OCI-LY1 (cell line): ENCODE data around the gene SELENOI.

Experiments
- H2AFZ ChIP-seq: fragments of 200-600 bp; sonication (generic), shearing (Covaris generic); 2 replicates; pipeline ENCODE4 v1.6.0; 2014; ENCODE audit warnings: antibody characterized with exemption, mild to moderate bottlenecking, low read length
- H3F3A ChIP-seq: fragments of 200-600 bp; sonication (generic), shearing (Covaris generic); 2 replicates; pipeline ENCODE4 v1.6.0; 2014; ENCODE audit warnings: mild to moderate bottlenecking, antibody characterized with exemption, low read length, moderate library complexity; ENCODE audit not compliant: insufficient read depth
- H3K27ac ChIP-seq: fragments of 200-600 bp; sonication (generic); 2 replicates; pipeline ENCODE4 v1.5.1; 2014; ENCODE audit warnings: low read length, mixed run types, mild to moderate bottlenecking, low read depth; ENCODE audit not compliant: poor library complexity, severe bottlenecking
- H3K27me3 ChIP-seq: fragments of 200-600 bp; sonication (generic); 2 replicates; pipeline ENCODE4 v1.6.0; 2014; ENCODE audit warnings: antibody characterized with exemption, mild to moderate bottlenecking, low read length, moderate library complexity; ENCODE audit not compliant: insufficient read depth
- H3K36me3 ChIP-seq: fragments of 200-600 bp; sonication (generic); 2 replicates; pipeline ENCODE4 v1.6.1; 2014; ENCODE audit warnings: mild to moderate bottlenecking, antibody characterized with exemption, low read length, moderate library complexity, mixed read lengths; ENCODE audit not compliant: insufficient read depth
- H3K4me1 ChIP-seq: fragments of 200-600 bp; sonication (generic); 2 replicates; pipeline ENCODE4 v1.5.1; 2014; ENCODE audit warnings: mild to moderate bottlenecking, low read length, moderate library complexity; ENCODE audit not compliant: insufficient read depth, severe bottlenecking
- H3K4me2 ChIP-seq: fragments of 200-600 bp; sonication (generic), shearing (Covaris generic); 2 replicates; pipeline ENCODE4 v1.6.1; 2014; ENCODE audit warnings: low read length
- H3K4me3 ChIP-seq: fragments of 200-600 bp; sonication (generic); 2 replicates; pipeline ENCODE4 v1.5.1; 2014; ENCODE audit warnings: low read length, low read depth, mild to moderate bottlenecking, mixed read lengths; ENCODE audit not compliant: poor library complexity, severe bottlenecking
- H3K79me2 ChIP-seq: fragments of 200-600 bp; shearing (Covaris generic); 2 replicates; pipeline ENCODE4 v1.6.1; 2016; ENCODE audit warnings: mixed run types, low read length, mixed read lengths; ENCODE audit not compliant: insufficient read depth
- H3K9ac ChIP-seq: fragments of 200-600 bp; sonication (generic), shearing (Covaris generic); 2 replicates; pipeline ENCODE4 v1.6.1; 2014; ENCODE audit warnings: mild to moderate bottlenecking, low read length, mixed read lengths
- H3K9me2 ChIP-seq: fragments of 200-600 bp; sonication (generic), shearing (Covaris generic); 2 replicates; pipeline ENCODE4 v1.6.1; 2014; ENCODE audit warnings: low read depth, mild to moderate bottlenecking, low read length, mixed read lengths
- H3K9me3 ChIP-seq: fragments of 200-600 bp; shearing (Covaris generic); 2 replicates; pipeline ENCODE4 v1.6.1; 2014; ENCODE audit warnings: low read length, mixed read lengths
- H4K20me1 ChIP-seq: fragments of 200-600 bp; sonication (generic), shearing (Covaris generic); 2 replicates; pipeline ENCODE4 v1.6.0; 2016; ENCODE audit warnings: mild to moderate bottlenecking, low read length; ENCODE audit not compliant: insufficient read depth
- CTCF ChIP-seq: fragments of 200-600 bp; sonication (generic), shearing (Covaris generic); IDR thresholded peaks from 2 replicates; pipeline ENCODE4 v1.5.1; 2017; ENCODE audit warnings: mild to moderate bottlenecking, antibody characterized with exemption, low read length, moderate library complexity, mixed read lengths
- EZH2 ChIP-seq: fragments of 200-600 bp; sonication (generic), shearing (Covaris generic); IDR thresholded peaks from 2 replicates; pipeline ENCODE4 v1.8.0; 2017; ENCODE audit warnings: borderline replicate concordance, mixed run types, mild to moderate bottlenecking, antibody characterized with exemption, low read length, moderate library complexity, mixed read lengths

Gene SELENOI

GRCh38 chr2:26312471-26312870 is 33.5 kb upstream of the SELENOI start:
- Histone ChIP-seq H3K9me3 (no peaks in the 10 kb centered on the region), H3K9me2 (no peaks in the 10 kb centered on the region), H3K27me3 (peaks cover 4% of the 10 kb centered on the region; the same call in 1 of the 2 replicates), H3K27ac (no peak overlapping the region), H2AFZ (no peak overlapping the region), H3K9ac (no peak overlapping the region), H3K4me3 (no peak overlapping the region), H4K20me1 (no peaks in the 10 kb centered on the region), H3K36me3 (no peaks in the 10 kb centered on the region), H3K79me2 (no peaks in the 10 kb centered on the region), H3K4me1 (no peaks in the 10 kb centered on the region), H3K4me2 (no peak overlapping the region), H3F3A (no peaks in the 10 kb centered on the region)
- TF ChIP-seq EZH2 = no peak
- no peak for TF ChIP-seq CTCF

- TF ChIP-seq CTCF = no peak
- no peak for TF ChIP-seq EZH2
- Histone ChIP-seq H3K27me3 (peaks cover 10% of the 10 kb centered on the region; the same call in 1 of the 2 replicates), H3K9me2 (no peaks in the 10 kb centered on the region), H4K20me1 (no peaks in the 10 kb centered on the region), H3K4me2 (no peak overlapping the region), H3K4me1 (no peaks in the 10 kb centered on the region), H3K4me3 (no peak overlapping the region), H3F3A (no peaks in the 10 kb centered on the region), H3K27ac (no peak overlapping the region), H3K9ac (no peak overlapping the region), H3K9me3 (no peaks in the 10 kb centered on the region), H3K79me2 (no peaks in the 10 kb centered on the region), H3K36me3 (no peaks in the 10 kb centered on the region), H2AFZ (no peak overlapping the region)
These were observed 32.5 kb upstream of the SELENOI start for GRCh38 chr2:26313446-26313845.

GRCh38 chr2:26314243-26314642 is 31.7 kb upstream of the SELENOI start:
- no peak overlapping the region for H3K4me3 ChIP-seq
- H3K9ac ChIP-seq = no peak overlapping the region
- no peaks in the 10 kb centered on the region for H4K20me1 ChIP-seq
- TF ChIP-seq EZH2 = no peak
- TF ChIP-seq CTCF = no peak
- no peaks in the 10 kb centered on the region for H3K9me2 ChIP-seq
- H2AFZ ChIP-seq = no peak overlapping the region
- H3F3A ChIP-seq = no peaks in the 10 kb centered on the region
- no peaks in the 10 kb centered on the region for H3K9me3 ChIP-seq
- H3K4me2 ChIP-seq = no peak overlapping the region
- H3K4me1 ChIP-seq = no peaks in the 10 kb centered on the region
- H3K36me3 ChIP-seq = no peaks in the 10 kb centered on the region
- H3K27ac ChIP-seq = no peak overlapping the region
- peaks cover 10% of the 10 kb centered on the region; the same call in 1 of the 2 replicates for H3K27me3 ChIP-seq
- H3K79me2 ChIP-seq = no peaks in the 10 kb centered on the region
